Neural cell (in vitro differentiated cells): ENCODE results near the gene ILK. TPM values are rescaled to one million over a fixed set of nuclear protein-coding genes. Genes with fewer than 3 reads are reported as not detected.

Experiments used
- H2AFZ ChIP-seq: fragments of 200-600, 300-800 bp; sonication (generic), shearing (Covaris generic); 2 replicates; pipeline ENCODE4 v1.6.0; 2014; ENCODE audit warnings: low read depth, mild to moderate bottlenecking, antibody characterized with exemption, low read length, moderate library complexity
- H3F3A ChIP-seq: fragments of 200-600 bp; shearing (Covaris generic); 2 replicates; pipeline ENCODE4 v1.6.1; 2016; ENCODE audit warnings: mild to moderate bottlenecking, moderate library complexity, mixed read lengths, antibody characterized with exemption, low read length; ENCODE audit not compliant: insufficient read depth, poor library complexity, severe bottlenecking
- H3K27ac ChIP-seq: fragments of 200-600, 300-800 bp; sonication (generic), shearing (Covaris generic); 2 replicates; pipeline ENCODE4 v1.5.1; 2014; ENCODE audit warnings: mild to moderate bottlenecking, low read length, moderate library complexity
- H3K27me3 ChIP-seq: fragments of 300-800, 200-600 bp; sonication (generic), shearing (Covaris generic); 2 replicates; pipeline ENCODE4 v1.6.0; 2014; ENCODE audit warnings: mild to moderate bottlenecking, low read depth, low read length, moderate library complexity; ENCODE audit not compliant: insufficient read depth
- H3K36me3 ChIP-seq: fragments of 300-800, 200-600 bp; sonication (generic), shearing (Covaris generic); 2 replicates; pipeline ENCODE4 v1.5.1; 2014; ENCODE audit warnings: mild to moderate bottlenecking, antibody characterized with exemption, low read length, moderate library complexity; ENCODE audit not compliant: insufficient read depth
- H3K4me2 ChIP-seq: fragments of 300-800, 200-600 bp; sonication (generic), shearing (Covaris generic); 2 replicates; pipeline ENCODE4 v1.6.0; 2014; ENCODE audit warnings: mild to moderate bottlenecking, low read length
- H3K4me3 ChIP-seq: fragments of 300-800, 200-600 bp; sonication (generic), shearing (Covaris generic); 2 replicates; pipeline ENCODE4 v1.5.1; 2014; ENCODE audit warnings: mild to moderate bottlenecking, low read length, moderate library complexity
- H3K79me2 ChIP-seq: fragments of 200-600 bp; shearing (Covaris generic); replicated peaks from 2 replicates; pipeline ENCODE4 v1.6.0; 2014; ENCODE audit warnings: mild to moderate bottlenecking, low read length, moderate library complexity; ENCODE audit not compliant: insufficient read depth
- H3K9ac ChIP-seq: fragments of 300-800, 200-600 bp; sonication (generic), shearing (Covaris generic); 2 replicates; pipeline ENCODE4 v1.6.1; 2016; ENCODE audit warnings: mild to moderate bottlenecking, low read length, mixed read lengths
- H3K9me2 ChIP-seq: fragments of 200-600 bp; shearing (Covaris generic); 2 replicates; pipeline ENCODE4 v1.6.1; 2016; ENCODE audit warnings: mild to moderate bottlenecking, low read length, mixed read lengths; ENCODE audit not compliant: insufficient read depth
- H3K9me3 ChIP-seq: fragments of 200-600, 300-800 bp; sonication (generic), shearing (Covaris generic); 2 replicates; pipeline ENCODE4 v1.6.1; 2016; ENCODE audit warnings: mild to moderate bottlenecking, mixed run types, low read length, moderate library complexity, mixed read lengths
- H4K20me1 ChIP-seq: fragments of 200-600 bp; shearing (Covaris generic); 2 replicates; pipeline ENCODE4 v1.6.1; 2016; ENCODE audit warnings: mild to moderate bottlenecking, mixed run types; ENCODE audit not compliant: insufficient read depth
- CTCF ChIP-seq: fragments of 450-650 bp; IDR thresholded peaks from 2 replicates; pipeline ENCODE4 v1.5.1; 2014; ENCODE audit warnings: antibody characterized with exemption, mild to moderate bottlenecking, moderate library complexity; ENCODE audit not compliant: poor library complexity, severe bottlenecking
- EP300 ChIP-seq: fragments of 450-650 bp; conservative IDR thresholded peaks from 2 replicates; pipeline ENCODE4 v1.6.1; 2014; ENCODE audit warnings: antibody characterized with exemption, mild to moderate bottlenecking, moderate library complexity; ENCODE audit not compliant: poor library complexity, severe bottlenecking
- EZH2 ChIP-seq: fragments of 200-600, 300-800 bp; shearing (Covaris generic), sonication (generic); IDR thresholded peaks from 2 replicates; pipeline ENCODE4 v1.6.1; 2014; ENCODE audit warnings: antibody characterized with exemption, low read length, borderline replicate concordance, mild to moderate bottlenecking; ENCODE audit not compliant: insufficient read depth, poor library complexity, severe bottlenecking
- MXI1 ChIP-seq: fragments of 450-650 bp; conservative IDR thresholded peaks from 2 replicates; pipeline ENCODE4 v1.6.1; 2014; ENCODE audit warnings: antibody characterized with exemption, mild to moderate bottlenecking; ENCODE audit not compliant: poor library complexity, severe bottlenecking
- POLR2AphosphoS5 ChIP-seq: IDR thresholded peaks from 2 replicates; pipeline ENCODE4 v1.6.1; 2012
- RAD21 ChIP-seq: fragments of 450-650 bp; conservative IDR thresholded peaks from 2 replicates; pipeline ENCODE4 v1.6.1; 2014; ENCODE audit warnings: antibody characterized with exemption, mild to moderate bottlenecking, moderate library complexity
- REST ChIP-seq: IDR thresholded peaks from 2 replicates; pipeline ENCODE4 v1.6.1; 2012; ENCODE audit warnings: borderline replicate concordance
- SMC3 ChIP-seq: fragments of 450-650 bp; conservative IDR thresholded peaks from 2 replicates; pipeline ENCODE4 v1.6.1; 2014; ENCODE audit warnings: antibody characterized with exemption, mild to moderate bottlenecking, moderate library complexity; ENCODE audit not compliant: poor library complexity
- TAF1 ChIP-seq: IDR thresholded peaks from 2 replicates; pipeline ENCODE4 v1.6.1; 2012; ENCODE audit warnings: low read depth
- polyA plus RNA-seq: library from polyadenylated mRNA; depleted of rRNA; stranded (reverse); fragments of >200 nt; gene quantifications from 2 replicates; pipeline ENCODE4 v1.2.3, GENCODE V29; 2014

ILK gene
- polyA plus RNA-seq, 1 donor from 2014 or later: 68.8 TPM

- Histone ChIP-seq H4K20me1 (no peaks in the 10 kb centered on the region), H3F3A (no peaks in the 10 kb centered on the region), H3K4me3 (no peak overlapping the region), H3K36me3 (peaks cover 16% of the 10 kb centered on the region), H3K79me2 (no peaks in the 10 kb centered on the region), H3K27ac (no peak overlapping the region), H3K9ac (no peak overlapping the region), H3K4me2 (no peak overlapping the region), H3K9me3 (no peaks in the 10 kb centered on the region), H2AFZ (no peak overlapping the region), H3K9me2 (no peaks in the 10 kb centered on the region), H3K27me3 (no peaks in the 10 kb centered on the region)
- no peak for TF ChIP-seq SMC3
- TF ChIP-seq POLR2AphosphoS5: no peak
- no peak for TF ChIP-seq REST
- TF ChIP-seq CTCF: no peak
- TF ChIP-seq RAD21: no peak
- no peak for TF ChIP-seq EP300
- no peak for TF ChIP-seq TAF1
- TF ChIP-seq MXI1: no peak
- TF ChIP-seq EZH2: no peak
Measured at GRCh38 chr11:6626971-6627761, 23.6 kb downstream of the ILK start.

GRCh38 chr11:6627762-6628241, 24.2 kb downstream of the ILK start:
- Histone ChIP-seq H3K27ac (no peak overlapping the region), H3K4me3 (no peak overlapping the region), H3K9me2 (no peaks in the 10 kb centered on the region), H3K27me3 (no peaks in the 10 kb centered on the region), H3F3A (no peaks in the 10 kb centered on the region), H3K79me2 (no peaks in the 10 kb centered on the region), H3K9ac (no peak overlapping the region), H3K4me2 (no peak overlapping the region), H4K20me1 (no peaks in the 10 kb centered on the region), H2AFZ (no peak overlapping the region), H3K36me3 (peaks cover 21% of the 10 kb centered on the region), H3K9me3 (no peaks in the 10 kb centered on the region)
- TF ChIP-seq REST (no peak), SMC3 (no peak), TAF1 (no peak), CTCF (no peak), EP300 (no peak), MXI1 (no peak), EZH2 (no peak), POLR2AphosphoS5 (no peak), RAD21 (no peak)
